Stromal cell of bone marrow (primary cell): ENCODE measurements around the gene DHRS4L2.
"Not testable (repeated sequence)": the region's sequence is repeated elsewhere in the genome, so short reads cannot be mapped to it uniquely, and the experiment has no call there.

ENCODE experiments used
- DNase-seq: peaks from one replicate; pipeline ENCODE4 v3.0.0-alpha.2; 2012; ENCODE audit warnings: low read depth

DHRS4L2 gene

GRCh38 chr14:24018978-24019377 lies 30.2 kb downstream of the DHRS4L2 start:
- not testable (repeated sequence) for DNase-seq

- not testable (repeated sequence) for DNase-seq
Measured at GRCh38 chr14:24019944-24020343, 31.2 kb downstream of the DHRS4L2 start.

GRCh38 chr14:24020520-24020919 lies 31.8 kb downstream of the DHRS4L2 start:
- not testable (repeated sequence) for DNase-seq

- DNase-seq: not testable (repeated sequence)
Measured at GRCh38 chr14:24024939-24025418, 36.2 kb downstream of the DHRS4L2 start.

GRCh38 chr14:24029687-24030086 lies 41.0 kb downstream of the DHRS4L2 start:
- DNase-seq: not testable (repeated sequence)

GRCh38 chr14:24031331-24031730 lies 42.6 kb downstream of the DHRS4L2 start:
- DNase-seq: not testable (repeated sequence)

- peak; percentile 70 for DNase-seq
Measured at GRCh38 chr14:24032727-24033418, 44.1 kb downstream of the DHRS4L2 start.

- not testable (repeated sequence) for DNase-seq
Measured at GRCh38 chr14:24035769-24036168, 47.0 kb downstream of the DHRS4L2 start.

GRCh38 chr14:24036169-24036962 lies 47.6 kb downstream of the DHRS4L2 start:
- DNase-seq: peak; percentile 51

GRCh38 chr14:24036963-24037657 lies 48.4 kb downstream of the DHRS4L2 start:
- not testable (repeated sequence) for DNase-seq

GRCh38 chr14:24037658-24038037 lies 48.9 kb downstream of the DHRS4L2 start:
- no peak for DNase-seq

GRCh38 chr14:24038686-24039085 lies 50.0 kb downstream of the DHRS4L2 start:
- DNase-seq: no peak

GRCh38 chr14:24040692-24041091 lies 52.0 kb downstream of the DHRS4L2 start:
- no peak for DNase-seq

- no peak for DNase-seq
Measured at GRCh38 chr14:24042746-24043145, 54.0 kb downstream of the DHRS4L2 start.

GRCh38 chr14:24049002-24049401 lies 60.3 kb downstream of the DHRS4L2 start:
- not testable (repeated sequence) for DNase-seq

GRCh38 chr14:24050753-24051152 lies 62.0 kb downstream of the DHRS4L2 start:
- not testable (repeated sequence) for DNase-seq

GRCh38 chr14:24051176-24051788 lies 62.6 kb downstream of the DHRS4L2 start:
- no peak for DNase-seq

- DNase-seq: no peak
Measured at GRCh38 chr14:24051789-24052655, 63.3 kb downstream of the DHRS4L2 start, which contains the start of gene CARMIL3. Gene CARMIL3, plus strand, starts transcription at chr14:24052009. Its CDS starts 145 bp downstream, at chr14:24052154.

GRCh38 chr14:24052656-24053547 lies 64.2 kb downstream of the DHRS4L2 start:
- no peak for DNase-seq
